HG02623 (cell line): Measurements from ENCODE around the gene PDGFD.

ENCODE experiments used
- ATAC-seq: cut with Tn5 transposase; IDR thresholded peaks from one replicate; pipeline ENCODE4 v1.9.1; 2021; ENCODE audit warnings: moderate library complexity; ENCODE audit not compliant: unreplicated experiment

The PDGFD gene

DNA sequence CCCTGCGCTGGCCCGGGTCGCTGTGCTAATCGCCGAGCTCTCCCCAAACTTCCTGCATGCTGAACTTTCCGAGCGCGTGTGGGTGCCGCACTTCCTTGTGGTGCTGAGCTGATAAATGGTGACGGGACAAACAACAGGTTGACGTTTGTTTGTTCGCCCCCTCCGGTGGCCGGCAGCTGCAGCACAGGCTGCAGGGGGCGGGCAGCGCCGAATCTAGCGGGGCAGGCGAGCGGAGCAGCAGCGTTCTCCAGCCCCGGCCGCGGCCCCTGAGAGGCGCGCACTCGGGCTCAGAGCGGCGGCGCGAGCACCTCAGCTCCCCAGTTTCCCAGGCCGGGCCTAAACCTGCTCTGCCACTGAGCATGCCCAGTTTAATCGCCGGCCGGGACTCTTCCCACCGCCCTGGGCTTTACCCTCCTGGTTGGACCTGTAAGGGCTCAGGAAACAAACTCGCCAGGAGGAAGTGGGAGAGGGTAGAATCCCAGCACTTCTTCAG, at the start of gene PDGFD:
TSS of gene PDGFD (minus strand) at position 120 of the 493 bp plus-strand sequence.
- ATAC-seq = peak; percentile 92

- no peak for ATAC-seq
Measured at GRCh38 chr11:104206936-104207335, 43.0 kb upstream of the PDGFD start.

DNA sequence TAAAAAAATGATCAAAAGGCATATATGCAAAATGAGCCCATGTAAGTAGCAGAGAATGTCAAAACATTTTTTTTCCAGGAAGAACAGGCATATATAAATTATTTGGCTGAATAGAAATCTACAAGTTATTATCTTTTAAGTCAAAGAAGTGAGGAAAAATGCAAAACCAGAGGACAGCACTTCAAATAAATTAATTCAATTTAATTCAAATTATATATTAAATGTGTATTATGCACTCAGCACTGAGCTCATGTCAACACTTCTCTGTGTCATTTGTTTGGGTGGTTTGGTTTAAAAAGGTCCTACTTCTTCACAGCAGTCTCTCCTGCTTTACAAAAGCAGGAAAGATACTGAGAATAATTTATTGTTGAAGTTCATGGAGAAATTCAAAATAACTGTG, 41.9 kb upstream of the PDGFD start:
- no peak for ATAC-seq

GRCh38 chr11:104200688-104201087, 36.7 kb upstream of the PDGFD start:
- ATAC-seq = no peak

GRCh38 chr11:104199053-104199452, 35.1 kb upstream of the PDGFD start:
- ATAC-seq = no peak

DNA sequence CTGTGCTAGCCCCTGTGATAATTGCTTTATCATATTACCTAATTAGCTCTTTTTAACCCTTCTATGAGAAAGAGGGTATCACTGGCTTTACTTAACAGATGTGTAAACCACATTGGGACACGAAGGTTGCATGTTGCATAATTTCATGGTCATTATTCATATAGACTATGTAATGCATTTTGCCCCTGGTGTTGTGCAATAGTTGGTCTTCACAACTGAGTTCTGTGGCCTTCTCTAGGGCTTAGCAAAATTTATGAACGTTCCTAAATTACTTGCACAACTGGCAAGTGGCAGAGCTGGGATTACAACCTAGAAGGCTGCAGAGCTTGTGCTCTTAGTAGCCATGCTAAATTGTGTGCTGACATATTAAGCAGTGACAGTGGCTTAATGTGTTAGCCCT, 34.6 kb upstream of the PDGFD start:
- no peak for ATAC-seq

DNA sequence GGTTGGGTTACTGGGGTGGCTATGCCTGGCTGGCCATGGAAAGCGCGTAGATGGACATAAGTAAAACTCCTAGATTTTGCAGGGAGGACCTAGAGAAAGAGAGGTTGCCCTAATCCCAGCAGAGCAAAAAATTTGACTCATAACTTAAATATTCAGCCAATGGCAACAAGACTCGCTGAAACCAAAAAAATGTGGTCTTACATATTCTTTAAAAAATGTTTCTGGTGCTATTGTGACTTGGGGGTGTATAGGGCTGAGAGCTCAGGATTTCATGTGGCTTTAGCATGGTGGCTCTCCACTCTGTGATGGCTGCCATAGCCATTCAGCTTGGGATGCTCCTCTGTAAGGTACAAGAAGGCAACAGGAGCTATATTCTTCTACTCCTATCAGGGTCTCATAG, 27.2 kb upstream of the PDGFD start:
- no peak for ATAC-seq

DNA sequence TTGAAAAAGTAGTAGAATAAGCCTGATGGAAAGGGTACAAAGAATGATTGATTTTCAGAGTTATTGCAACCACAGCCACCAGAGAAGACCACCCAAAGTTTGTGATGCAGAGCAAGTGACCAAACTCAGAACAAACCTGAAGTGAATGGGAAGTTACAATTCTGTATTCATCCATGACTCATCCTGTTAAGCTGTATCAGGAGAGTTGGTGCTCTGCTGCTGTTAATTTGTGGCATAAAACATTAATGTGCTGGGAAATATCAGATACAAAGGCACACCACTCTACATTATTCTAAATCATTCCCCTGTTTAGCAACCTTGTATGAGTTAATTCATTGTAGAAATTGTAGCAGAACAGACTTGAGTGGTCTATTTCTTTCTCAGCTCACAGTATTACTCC, 19.6 kb upstream of the PDGFD start:
- ATAC-seq = no peak

DNA sequence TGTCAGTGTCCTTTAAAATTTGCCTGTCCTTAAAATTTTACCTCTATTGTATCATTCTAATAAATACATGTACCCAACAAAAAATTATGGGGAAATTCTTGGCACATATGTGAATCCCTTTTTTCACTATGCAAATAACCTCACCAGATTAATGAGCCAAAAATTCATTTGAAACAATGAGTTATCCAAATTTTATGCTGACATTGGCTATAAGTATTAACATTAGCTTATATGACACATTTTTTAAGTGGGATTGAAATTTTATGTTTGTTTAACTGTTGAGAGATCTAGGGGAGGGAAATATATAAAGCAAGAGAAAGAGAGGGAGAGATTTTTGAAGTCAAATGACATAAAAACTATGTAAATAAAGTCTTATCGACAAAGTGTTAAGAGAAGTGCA, 11.8 kb upstream of the PDGFD start:
- no peak for ATAC-seq

DNA sequence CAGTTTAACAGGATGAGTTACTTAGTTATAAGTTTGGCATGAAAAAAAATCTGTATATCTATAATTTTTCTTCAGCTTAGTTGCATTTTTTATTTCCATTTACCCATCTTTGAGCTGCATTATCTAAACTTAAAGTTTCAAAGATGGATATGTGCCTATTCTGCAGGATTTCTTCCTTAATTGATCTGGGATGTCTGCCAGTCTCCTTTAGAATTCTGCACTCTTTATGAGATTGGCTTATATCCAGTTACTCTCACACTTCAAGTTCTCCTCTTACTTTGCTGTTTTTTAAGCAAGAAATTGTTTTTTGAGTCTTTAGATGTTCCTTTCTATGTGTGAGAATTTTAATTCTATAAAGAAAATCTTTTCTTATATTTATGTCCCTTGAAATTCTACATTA, 5.1 kb upstream of the PDGFD start:
- no peak for ATAC-seq

- ATAC-seq = no peak
Measured at GRCh38 chr11:104165014-104165413, 1.1 kb upstream of the PDGFD start.

GRCh38 chr11:104163100-104164027, 583 bp downstream of the PDGFD start:
- ATAC-seq = no peak

- ATAC-seq = no peak
Measured at GRCh38 chr11:104161751-104162450, 2.0 kb downstream of the PDGFD start.

DNA sequence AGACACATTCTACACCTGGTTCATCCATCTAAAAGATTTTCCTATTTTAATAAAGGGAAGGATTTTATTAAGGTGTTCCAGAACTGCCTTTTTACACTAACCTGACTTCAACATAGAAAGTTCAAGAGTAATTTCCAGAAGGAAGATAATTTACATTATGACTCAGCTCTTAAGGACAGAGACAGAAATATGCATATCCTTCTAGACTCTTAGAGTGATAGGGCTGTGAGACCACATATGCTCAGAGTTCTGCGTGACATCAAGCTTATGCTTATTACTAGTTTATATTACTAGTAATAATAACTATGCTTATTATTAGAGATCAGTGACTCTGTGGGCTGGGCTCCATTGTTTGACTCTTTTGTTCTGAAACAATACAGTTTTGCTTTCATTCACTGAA, 4.6 kb downstream of the PDGFD start:
- ATAC-seq = no peak

DNA sequence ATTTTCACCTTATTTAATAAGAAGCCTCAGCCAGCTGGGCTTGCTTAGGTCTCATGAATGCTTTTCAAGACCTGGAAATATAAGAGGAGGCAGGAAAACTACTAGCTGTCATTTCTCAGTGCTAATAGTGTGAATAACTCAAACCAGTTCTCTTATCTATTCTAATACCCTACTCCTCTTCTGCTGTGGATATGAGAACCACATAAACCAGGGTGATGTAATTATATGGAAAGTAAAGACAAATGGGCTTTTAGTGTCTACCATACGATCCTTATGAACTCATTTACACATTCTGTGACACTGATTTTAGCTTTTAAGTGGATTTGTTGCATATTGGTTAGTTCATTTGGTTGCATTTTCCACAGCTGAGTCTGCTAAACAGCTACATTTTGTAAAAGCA, 8.6 kb downstream of the PDGFD start:
- no peak for ATAC-seq

GRCh38 chr11:104154296-104154695, 9.7 kb downstream of the PDGFD start:
- no peak for ATAC-seq

- no peak for ATAC-seq
Measured at GRCh38 chr11:104152941-104153505, 10.9 kb downstream of the PDGFD start.

GRCh38 chr11:104151404-104152204, 12.3 kb downstream of the PDGFD start:
- ATAC-seq = no peak

DNA sequence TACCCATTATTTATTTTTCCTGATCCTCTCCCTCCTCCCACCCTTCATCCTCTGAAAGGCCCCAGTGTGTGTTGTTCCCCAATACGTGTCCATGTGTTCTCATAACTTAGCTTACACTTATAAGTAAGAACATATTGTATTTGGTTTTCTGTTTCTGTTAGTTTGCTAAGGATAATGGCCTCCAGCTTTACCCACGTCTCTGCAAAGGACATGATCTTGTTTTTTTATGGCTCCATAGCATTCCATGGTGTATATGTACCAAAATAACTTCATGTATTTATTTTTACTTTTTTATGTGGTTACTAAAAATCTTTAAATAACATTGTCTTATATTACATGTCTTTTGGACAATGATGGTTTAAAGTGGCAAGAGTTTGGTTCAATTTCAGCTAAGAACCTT, 15.2 kb downstream of the PDGFD start:
- no peak for ATAC-seq

DNA sequence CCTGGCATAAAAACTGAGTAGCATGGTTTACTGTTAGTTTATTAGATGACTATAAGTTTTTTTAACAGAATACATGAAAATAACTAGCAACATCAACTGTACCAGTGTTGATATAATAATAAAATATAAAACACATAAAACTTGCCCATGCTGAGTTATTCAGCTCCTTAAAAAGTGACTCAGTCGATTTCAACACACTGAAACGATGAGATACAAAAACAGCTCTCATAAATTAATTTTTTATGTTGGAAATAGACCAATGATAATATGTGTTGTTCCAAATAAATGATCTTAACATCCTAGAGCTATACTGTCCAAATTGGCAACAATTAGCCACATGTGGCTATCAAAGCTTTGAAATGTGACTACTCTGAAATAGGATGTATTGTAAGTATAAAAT, 15.9 kb downstream of the PDGFD start:
- ATAC-seq = no peak

DNA sequence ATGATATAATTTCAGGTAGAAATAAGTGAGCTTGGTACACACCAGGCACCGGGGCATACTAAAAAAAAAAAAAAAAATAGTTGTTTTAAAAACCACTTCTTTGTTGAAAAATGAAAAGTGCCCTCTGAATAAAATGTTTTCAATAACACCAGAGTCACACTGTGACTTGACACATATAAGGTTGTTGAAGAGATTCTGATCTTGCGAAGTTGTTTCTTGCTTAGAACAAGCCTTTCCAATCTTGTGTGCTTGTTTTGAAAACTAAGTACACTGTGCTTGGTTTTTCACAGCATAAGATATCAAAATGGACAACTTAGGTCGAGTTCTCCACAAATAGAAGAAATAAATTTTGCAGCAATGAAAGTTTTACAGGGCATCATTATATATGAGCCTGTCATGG, 17.0 kb downstream of the PDGFD start:
- ATAC-seq = no peak
